Fibroblast of peridontal ligament (primary cell): Measurements from ENCODE around the gene CREBBP.
A peak's percentile ranks its signal among the peaks of the same experiment; 100 is the strongest.

Experiments
- DNase-seq: peaks from one replicate; pipeline ENCODE4 v3.0.0-alpha.2; 2010; ENCODE audit errors: extremely low read depth

CREBBP gene

DNA sequence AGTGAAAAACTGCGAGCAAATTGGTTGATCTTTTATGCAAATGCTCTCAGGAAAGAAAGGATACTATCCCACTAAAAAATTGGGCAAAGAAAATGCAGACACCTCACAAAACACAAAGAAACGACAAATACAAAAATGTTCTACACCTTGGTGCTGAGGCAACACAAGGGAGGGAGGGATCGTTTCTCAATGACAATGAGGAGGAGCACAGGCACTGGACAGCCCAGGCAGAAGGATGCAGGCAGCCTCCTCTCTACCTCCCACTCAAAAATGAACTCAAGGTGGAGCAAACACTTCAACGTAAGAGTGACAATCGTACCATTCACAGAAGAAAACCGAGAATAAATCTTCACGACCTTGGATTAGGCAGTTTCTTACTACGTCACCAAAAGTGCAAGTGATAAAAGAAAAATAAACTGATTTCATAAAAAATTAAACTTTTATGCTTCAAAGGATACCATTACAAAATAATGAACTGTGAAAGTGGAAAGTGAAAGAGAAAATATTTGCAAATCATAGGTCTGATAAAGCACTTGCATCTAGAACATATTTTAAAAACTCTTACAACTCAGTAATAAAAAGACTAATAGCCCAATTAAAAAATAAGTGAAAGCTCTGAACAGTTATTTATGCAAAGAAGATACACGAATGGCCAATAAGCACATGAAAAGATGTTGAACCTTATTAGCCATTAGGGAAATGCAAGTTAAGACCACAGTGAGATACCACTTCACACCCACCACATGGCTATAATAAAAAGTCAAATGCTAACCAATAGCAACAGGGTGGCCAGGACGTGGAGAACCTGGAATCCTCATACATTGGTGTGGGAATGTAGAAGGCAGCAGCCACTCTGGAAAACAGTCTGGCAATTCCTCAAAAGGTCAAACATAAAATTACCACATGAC lies 82.4 kb downstream of the CREBBP start:
- no peak for DNase-seq

DNA sequence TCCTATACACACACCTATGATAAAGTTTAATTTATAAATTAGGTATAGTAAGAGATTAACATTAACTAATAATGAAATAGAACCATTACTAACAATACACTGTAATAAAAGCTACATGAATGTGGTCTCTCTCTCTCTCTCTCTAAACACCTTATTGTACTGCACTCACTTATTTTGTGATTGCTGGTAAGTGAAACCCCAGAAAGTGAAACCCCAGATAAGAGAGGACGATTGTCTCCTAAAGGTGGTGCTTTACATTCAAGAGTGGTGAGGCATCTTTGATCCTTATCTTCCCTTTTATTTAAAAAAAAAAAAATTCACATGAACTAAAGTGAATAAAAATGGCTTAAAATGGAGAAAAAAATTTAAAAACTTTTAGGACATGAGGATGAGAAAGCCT lies 83.0 kb downstream of the CREBBP start:
- no peak for DNase-seq

DNA sequence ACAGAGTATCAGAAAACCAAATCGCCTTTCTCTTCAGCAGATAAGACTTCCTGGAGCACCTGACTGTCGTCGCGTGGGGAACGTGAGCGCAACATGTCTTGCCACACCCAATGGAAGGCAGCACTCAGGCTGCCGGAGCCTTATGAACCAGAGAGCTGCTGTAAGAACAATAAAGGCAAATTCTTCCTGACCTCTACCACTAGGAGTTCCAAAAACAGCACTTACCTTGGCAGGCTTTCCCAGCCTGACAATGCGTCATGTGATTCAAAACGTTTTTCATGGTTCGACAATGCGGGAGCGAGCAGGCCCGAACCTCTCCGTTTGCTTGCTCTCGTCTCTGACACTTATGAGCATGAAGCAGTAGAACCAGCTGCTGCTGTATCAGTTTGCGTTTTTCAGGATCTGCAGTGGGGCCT lies 87.3 kb downstream of the CREBBP start:
- DNase-seq, result peak; percentile 26

DNA sequence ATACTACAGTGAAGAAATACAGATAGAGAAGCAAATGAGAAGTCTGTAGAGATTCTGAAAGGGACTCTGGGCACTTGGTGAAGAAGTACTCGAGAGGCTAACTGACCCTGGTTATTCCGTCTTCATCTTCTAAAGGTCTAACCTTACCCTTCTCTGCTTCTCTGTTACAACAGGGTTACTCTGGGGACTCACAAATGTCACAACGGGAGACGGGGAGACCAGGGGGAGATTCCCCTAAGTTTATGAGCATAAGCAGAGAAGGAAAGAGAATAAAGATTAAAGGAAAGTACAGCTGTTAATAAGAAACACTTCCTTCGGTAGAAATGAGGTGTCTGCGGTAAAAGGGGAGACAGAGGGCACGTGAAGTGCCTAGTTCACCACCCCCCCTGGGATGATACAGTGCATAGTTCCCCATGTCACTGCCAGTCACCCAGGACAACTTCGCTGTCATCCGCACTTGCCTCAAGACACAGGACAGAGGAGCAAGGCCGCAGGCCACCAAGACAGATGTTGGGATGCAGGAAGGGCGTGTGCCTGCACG lies 88.0 kb downstream of the CREBBP start:
- DNase-seq, result no peak

DNA sequence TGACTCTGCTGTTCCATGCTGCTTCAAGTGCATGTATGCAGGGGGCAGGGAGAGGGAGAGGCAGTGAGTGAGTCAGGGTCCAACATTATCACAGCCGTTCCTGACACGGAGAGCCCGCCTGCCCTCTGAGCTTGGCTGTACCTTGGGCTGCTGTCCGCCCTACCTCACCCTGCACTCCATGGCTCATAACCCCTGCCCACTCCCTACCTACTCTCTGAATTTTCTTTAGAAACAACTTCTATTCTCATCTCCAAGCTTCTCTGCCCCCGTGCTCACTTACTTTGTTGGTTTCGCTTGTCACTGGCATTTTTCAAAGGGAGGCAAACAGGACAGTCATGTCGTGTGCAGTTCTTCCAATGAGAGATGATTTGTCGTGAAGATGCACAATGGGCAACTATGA lies 88.8 kb downstream of the CREBBP start:
- no peak for DNase-seq

DNA sequence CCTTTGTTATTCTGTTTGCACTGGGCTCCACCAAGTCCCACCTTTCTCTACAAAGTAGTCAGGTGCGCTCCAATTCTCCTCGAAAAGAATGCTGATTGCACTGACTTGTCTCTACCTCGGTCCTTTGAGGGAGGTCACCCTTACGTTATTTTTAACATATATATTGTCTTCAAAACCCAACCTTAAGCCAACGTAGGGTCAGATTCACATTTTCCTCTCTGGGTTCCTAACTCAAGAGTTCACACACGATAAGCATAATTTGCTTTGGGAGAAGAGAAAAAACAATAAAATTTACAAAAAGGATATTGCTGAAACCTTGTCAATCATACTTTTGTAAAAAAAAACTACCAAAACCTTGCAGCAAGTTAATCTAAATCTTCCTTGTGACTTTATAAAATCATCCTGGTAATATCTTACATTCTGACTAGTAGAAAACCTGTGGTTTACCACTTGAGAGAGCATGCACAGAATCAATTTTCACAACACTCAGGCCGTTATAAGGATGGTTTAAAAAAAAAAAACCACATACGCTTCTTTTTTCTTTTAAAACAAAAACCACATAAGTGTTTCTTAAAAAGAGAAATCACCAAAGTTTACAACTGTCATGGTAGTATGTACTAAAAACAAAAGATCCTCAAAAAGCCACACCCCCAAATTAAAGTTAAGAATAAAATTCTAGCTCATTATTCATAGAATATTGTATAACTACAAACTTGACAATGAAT lies 91.0 kb downstream of the CREBBP start:
- no peak for DNase-seq

DNA sequence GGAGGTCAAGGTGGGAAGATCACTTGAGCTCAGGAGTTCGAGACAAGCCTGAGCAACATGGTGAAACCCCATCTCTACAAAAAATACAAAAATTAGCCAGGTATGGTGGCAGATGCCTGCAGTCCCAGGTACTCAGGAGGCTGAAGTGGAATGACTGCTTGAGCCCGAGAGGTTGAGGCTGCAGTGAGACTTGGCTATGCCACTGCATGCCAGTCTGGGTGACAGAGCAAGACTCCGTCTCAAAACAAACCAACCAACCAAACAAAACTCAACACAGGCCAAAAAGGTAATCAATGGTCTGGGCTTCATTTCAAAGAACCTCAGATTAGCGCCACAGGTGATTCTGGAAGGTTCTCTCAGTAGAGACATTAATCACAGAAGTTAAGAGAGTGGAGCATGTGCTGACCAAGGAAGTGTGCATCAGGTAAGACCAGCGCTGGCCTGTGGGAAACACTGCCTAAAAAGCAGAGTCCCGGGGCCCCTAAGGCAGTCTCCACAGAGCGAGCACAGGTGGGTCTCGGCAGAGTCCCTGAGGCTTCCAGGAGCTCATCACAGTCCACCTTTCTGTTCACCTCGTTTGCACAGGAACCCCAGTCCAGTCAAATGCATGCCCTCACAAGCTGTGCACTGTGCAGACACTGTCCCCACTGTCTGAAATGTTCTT lies 91.7 kb downstream of the CREBBP start:
- DNase-seq, result no peak

DNA sequence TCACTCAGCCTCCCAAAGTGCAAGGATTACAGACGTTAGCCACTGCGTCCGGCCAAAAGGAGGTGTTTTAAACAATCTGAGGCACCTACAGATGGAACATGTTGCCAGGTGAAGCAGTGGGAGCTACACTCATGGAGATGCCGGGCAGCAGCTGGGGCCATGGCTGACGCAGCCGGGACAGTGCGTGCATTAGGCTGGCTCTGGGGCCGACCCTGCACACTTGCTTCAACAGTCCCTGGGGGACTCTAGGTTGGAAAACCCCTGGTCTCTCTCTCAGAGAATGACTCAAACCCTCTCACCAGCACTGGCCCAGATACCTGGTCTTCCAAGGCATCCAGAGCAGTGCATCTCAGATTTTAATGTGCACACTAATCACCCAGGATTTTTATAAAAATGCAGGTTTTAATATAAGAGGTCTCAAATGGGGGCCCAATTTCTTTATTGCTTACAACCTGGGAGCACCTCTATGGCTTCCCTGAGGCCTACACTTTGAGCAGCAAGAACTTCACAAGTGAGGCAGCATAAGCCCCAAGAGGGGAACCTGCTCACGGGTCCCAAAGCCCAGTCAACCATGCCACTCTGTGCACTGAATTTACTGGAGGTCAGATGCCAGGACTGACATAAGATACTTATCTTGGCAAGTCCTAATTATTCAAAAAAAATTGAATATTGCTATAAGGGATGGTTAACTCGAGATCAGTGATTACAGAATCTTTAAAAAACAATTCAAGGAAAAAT lies 92.4 kb downstream of the CREBBP start:
- DNase-seq, result no peak

DNA sequence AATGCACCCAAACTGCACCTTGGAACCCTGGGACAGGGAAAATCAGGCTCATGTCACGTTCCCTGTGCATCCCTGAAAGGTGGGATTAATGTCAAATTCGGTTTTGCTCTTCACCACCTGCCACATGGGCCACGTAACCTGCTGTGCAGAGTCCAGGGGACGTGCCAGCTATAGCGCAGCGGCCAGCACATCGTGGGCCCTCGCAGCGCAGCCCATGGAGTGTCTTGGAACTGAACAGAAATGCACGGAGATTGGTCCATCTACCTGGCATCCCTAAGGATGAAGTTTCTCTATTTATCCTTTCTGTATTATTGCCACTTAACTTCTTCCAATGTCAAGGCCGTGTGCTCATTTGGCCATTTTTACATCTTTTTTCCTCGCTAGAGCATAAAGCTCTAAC lies 95.1 kb downstream of the CREBBP start:
- DNase-seq, result no peak

DNA sequence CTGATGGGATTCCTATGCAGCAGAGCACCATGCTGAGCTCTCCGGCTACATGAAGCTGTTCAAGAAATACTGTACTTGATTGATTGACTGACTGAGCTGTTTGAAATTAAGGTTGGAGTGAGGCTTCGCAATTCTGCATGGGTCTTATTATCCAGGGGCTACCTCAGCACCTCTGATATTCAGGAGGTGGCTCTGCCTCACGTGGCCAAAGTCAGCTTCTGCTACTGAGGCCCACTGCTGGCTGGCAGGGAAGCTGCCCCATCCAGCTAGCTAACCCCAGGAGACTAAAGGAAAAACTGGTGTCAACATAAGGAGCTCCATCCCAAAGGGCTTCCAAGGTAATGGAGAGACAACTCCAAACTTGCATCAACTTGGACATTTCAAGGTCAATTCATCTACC lies 97.0 kb downstream of the CREBBP start:
- no peak for DNase-seq

DNA sequence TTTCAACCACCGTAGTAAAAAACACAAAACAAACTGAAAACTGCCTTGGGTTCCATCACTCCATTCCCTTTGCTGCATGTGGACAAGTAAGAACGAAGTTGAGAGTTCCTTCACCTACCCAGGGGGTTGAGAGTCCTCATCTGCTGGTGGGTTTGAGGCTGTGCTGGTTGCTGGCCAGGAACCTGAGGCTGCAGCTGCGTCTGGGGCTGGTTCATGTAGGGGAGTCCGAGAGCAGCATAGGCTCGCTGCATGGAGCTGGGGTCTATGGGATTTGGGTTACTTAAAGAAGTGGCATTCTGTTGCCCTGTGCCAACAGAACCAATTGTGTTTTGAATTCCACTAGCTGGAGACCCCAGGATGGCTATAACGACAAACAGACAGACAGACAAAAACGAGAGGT lies 97.9 kb downstream of the CREBBP start:
- no peak for DNase-seq

DNA sequence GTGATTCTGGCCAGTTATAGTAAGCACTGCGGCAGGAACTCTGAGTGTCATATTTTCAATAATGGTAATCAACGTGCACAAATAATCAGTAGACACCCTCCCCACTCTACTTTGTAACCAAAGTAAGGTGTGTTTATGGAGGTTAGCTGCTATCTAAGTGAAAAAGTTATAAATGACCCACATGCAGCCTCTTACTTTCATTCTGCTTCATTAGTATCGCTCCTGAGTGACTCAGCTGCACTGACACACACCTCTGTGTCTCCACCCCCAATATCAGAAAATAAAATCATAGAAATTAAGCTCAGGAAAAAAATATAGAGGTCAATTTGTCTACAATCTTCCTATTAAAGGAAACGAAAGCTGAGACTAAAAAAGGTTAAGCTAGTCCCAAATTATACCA lies 99.1 kb downstream of the CREBBP start:
- DNase-seq, result no peak

DNA sequence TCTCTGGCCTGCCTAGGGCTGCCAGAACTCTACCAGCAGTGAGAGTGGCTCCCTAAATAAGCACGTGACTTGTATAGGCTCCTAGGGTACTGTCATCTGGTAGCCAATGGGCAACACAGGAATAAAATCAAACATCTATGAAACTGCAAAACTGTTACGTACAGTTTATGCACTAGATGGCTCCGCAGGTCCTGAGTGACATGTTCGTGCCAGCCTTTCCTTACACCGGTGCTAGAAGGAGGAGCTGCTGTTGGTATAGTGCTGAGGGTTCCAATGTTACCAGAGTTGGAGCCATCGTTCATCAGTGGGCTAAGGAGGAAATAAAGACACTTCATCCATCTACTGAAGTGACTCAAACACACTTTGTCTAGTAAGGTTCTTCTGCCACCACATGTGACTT lies 99.9 kb downstream of the CREBBP start:
- DNase-seq, result peak; percentile 19

DNA sequence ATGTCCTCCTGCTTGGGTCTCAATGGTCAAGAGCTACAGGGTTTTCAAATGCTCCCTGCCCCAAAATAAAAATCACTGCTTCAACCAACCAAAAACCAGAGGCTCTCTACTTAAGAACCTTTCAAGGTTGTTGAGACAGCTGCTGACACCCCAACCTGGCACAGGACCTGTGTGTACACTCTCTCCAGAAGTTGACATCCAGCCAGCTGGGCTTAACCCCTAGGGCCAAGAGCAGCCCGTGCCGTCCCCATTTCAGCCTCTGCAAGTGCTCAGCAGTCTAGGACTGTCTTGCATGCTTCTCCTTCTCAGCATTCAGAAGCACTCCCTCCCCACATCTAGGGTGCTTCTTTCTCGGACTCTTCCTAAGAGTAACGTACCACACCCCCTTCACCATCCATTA lies 104.2 kb downstream of the CREBBP start:
- DNase-seq, result no peak

DNA sequence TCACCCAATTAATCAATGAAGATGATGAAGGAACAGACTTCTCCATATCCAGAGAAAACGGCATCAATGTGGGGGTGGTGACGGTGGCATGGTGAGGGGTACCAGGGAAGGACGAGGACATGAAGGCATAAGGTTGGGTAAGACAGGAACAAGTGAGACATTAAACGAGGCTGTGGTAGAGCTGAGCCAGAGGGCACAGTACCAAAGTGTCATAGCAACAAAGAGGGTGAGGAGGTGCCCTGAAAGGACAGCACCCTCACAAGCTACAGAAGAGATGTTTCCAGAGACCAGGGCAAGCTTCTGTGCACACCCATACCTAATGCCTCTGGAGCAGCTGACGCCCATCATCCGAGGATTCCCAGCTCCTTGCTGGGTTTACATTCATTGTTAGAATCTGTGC lies 105.7 kb downstream of the CREBBP start:
- no peak for DNase-seq

DNA sequence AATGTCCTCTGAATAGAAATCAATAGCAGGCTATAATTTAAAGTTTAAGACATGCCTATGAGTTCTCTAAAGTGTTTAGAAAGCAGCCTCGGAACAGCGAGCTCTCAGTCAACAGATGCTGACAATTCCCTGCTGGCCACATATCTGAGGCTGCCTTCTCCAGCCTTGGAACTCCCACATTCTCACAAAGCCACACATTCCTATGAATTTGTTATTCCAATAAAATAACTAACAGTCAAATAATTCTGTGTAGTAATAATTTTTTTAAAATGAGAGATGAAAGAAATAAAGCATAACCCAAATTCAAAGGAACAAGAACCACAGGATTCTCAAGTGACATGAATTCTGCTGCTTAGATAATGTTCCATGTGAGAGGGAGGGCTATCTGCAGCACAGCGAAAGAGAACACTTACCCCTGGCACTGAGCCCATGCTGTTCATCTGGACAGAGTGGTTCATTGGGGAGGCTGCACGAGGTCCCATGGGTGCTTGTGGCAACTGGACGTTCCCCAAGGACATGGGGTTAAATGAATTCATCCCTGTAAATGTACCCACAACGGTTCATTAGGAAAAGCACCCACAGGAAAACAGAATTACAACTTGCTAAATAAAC lies 106.3 kb downstream of the CREBBP start:
- DNase-seq, result peak; percentile 78

DNA sequence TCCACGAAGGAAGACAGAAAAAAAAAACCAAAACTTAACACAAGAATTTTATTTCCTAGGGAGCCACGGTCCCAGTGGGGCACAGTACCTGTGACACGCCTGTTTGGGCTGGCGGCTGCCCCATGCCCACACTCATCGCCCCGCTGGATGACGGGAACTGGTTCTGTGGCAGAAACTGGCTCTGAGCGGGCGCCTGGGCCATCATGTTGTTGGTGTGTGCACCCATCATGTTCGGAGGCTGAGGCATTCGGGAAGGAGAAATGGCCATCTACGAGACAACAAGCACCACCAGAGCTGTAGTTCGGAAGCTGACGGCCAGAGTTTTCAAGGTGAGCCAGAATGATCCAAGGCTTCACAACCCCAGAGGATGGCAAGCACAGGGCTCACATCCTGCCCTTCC lies 106.8 kb downstream of the CREBBP start:
- no peak for DNase-seq

DNA sequence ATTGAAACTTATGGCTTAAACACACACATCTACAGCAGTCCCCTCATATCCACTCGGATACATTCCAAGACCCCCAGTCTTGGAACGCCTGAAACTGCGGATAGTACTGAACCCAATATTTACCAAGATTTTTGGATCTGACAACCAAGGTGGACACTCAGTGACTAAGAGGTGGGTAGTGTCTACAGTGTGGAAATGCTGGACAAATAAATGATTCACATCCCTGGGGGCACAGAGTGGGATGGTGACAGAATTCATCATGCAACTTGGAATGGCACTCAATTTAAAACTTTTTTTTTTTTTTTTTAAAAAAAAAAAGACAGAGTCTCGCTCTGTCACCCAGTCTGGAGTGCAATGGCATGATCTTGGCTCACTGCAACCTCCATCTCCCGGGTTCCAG lies 109.0 kb downstream of the CREBBP start:
- no peak for DNase-seq

DNA sequence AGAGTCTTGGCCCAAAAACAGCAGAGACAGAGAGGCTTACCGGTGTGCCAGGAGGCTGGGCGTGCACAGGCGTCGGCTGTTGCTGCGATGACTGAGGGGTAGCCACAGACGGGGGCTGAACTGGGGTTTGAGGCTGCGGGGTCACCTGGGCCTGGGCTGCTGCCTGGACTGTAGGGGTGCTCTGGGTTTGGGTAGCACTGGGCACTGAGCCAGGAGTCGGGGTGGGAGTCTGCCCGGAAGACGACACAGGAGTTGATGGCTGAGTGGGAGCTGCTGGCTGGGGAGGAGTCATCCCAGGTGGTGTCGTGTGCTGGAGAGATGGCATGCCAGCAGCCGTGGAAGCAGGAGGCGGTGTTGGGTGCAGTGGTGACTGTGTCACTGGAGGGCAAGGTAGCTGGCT lies 110.0 kb downstream of the CREBBP start:
- DNase-seq, result no peak

DNA sequence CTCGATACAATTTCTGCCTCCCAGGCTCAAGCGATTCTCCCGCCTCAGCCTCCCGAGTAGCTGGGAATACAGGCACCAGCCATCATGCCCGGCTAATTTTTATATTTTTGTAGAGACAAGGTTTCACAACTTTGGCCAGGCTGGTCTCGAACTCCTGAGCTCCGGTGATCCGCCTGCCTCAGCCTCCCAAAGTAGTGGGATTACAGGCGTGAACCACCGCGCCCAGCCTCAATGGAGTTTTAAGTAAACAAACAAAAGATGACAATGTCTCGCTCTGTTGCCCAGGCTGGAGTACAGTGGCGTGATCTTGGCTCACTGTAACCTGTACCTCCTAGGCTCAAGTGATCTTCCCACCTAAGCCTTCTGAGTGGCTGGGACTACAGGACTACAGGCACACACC lies 110.6 kb downstream of the CREBBP start:
- DNase-seq, result no peak

DNA sequence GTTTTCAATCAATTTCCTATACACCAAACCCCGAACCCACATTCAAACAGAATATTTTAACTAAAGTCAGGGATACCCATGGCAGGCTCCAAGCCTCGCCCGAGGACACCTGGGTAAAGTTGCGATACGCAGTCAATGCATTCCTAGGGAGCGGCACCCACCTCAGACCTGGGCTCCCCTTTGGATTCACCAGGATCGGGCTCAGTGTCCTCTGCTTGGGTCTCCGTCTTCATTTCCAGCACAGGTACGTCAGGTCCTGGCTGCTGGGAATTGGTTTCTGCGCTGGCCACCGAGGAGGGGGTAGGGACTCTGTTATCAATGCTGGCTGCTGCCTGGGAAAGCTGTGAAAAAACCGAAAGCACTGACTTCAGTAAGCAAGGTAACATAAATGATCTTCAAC lies 111.5 kb downstream of the CREBBP start:
- DNase-seq, result no peak
